Measurements from ENCODE around the gene ATP5F1D.

Gene ATP5F1D

GRCh38 chr19:1278713-1279660, 37.4 kb downstream of the ATP5F1D start:
- Histone ChIP-seq H3K27me3 (replicated peaks; ENCODE audit: control insufficient read depth, insufficient read depth, low read length) (peaks cover 10% of the 10 kb centered on the region), H3K4me3 (ENCODE audit: low read length) (no peak overlapping the region), H3K9me3 (ENCODE audit: control insufficient read depth, low read length) (no peaks in the 10 kb centered on the region), H3K36me3 (ENCODE audit: control insufficient read depth, insufficient read depth, low read length, severe bottlenecking) (peaks cover 28% of the 10 kb centered on the region), H3K9ac (ENCODE audit: low read length) (no peak overlapping the region), H3K4me1 (ENCODE audit: control insufficient read depth, insufficient read depth, low read length) (peaks cover 20% of the 10 kb centered on the region)
- no peak for DNase-seq (ENCODE audit: low read depth)

- H3K4me1 ChIP-seq (ENCODE audit: control insufficient read depth, insufficient read depth, low read length): peaks cover 11% of the 10 kb centered on the region
- H3K9me3 ChIP-seq (ENCODE audit: control insufficient read depth, low read length): no peaks in the 10 kb centered on the region
- H3K4me3 ChIP-seq (ENCODE audit: low read length): no peak overlapping the region
- no peak overlapping the region for H3K9ac ChIP-seq (ENCODE audit: low read length)
- peaks cover 19% of the 10 kb centered on the region for H3K27me3 ChIP-seq (replicated peaks; ENCODE audit: control insufficient read depth, insufficient read depth, low read length)
- peak; percentile 89 for DNase-seq (ENCODE audit: low read depth)
- peaks cover 19% of the 10 kb centered on the region for H3K36me3 ChIP-seq (ENCODE audit: control insufficient read depth, insufficient read depth, low read length, severe bottlenecking)
Measured at GRCh38 chr19:1279782-1280341, 38.3 kb downstream of the ATP5F1D start.

GRCh38 chr19:1280636-1281568, 39.4 kb downstream of the ATP5F1D start:
- no peak for DNase-seq (ENCODE audit: low read depth)
- peaks cover 22% of the 10 kb centered on the region for H3K27me3 ChIP-seq (replicated peaks; ENCODE audit: control insufficient read depth, insufficient read depth, low read length)
- peaks cover 8% of the 10 kb centered on the region for H3K4me1 ChIP-seq (ENCODE audit: control insufficient read depth, insufficient read depth, low read length)
- no peak overlapping the region for H3K9ac ChIP-seq (ENCODE audit: low read length)
- peaks cover 18% of the 10 kb centered on the region for H3K36me3 ChIP-seq (ENCODE audit: control insufficient read depth, insufficient read depth, low read length, severe bottlenecking)
- no peaks in the 10 kb centered on the region for H3K9me3 ChIP-seq (ENCODE audit: control insufficient read depth, low read length)
- H3K4me3 ChIP-seq (ENCODE audit: low read length): no peak overlapping the region

- Histone ChIP-seq H3K27me3 (replicated peaks; ENCODE audit: control insufficient read depth, insufficient read depth, low read length) (peaks cover 26% of the 10 kb centered on the region), H3K9me3 (ENCODE audit: control insufficient read depth, low read length) (no peaks in the 10 kb centered on the region), H3K36me3 (ENCODE audit: control insufficient read depth, insufficient read depth, low read length, severe bottlenecking) (peaks cover 18% of the 10 kb centered on the region), H3K4me1 (ENCODE audit: control insufficient read depth, insufficient read depth, low read length) (no peaks in the 10 kb centered on the region), H3K4me3 (ENCODE audit: low read length) (no peak overlapping the region), H3K9ac (ENCODE audit: low read length) (no peak overlapping the region)
- no peak for DNase-seq (ENCODE audit: low read depth)
Measured at GRCh38 chr19:1281569-1282287, 40.2 kb downstream of the ATP5F1D start.

GRCh38 chr19:1282588-1283206, 41.1 kb downstream of the ATP5F1D start:
- peaks cover 13% of the 10 kb centered on the region for H3K36me3 ChIP-seq (ENCODE audit: control insufficient read depth, insufficient read depth, low read length, severe bottlenecking)
- H3K9me3 ChIP-seq (ENCODE audit: control insufficient read depth, low read length): no peaks in the 10 kb centered on the region
- no peak for DNase-seq (ENCODE audit: low read depth)
- H3K4me3 ChIP-seq (ENCODE audit: low read length): no peak overlapping the region
- no peak overlapping the region for H3K9ac ChIP-seq (ENCODE audit: low read length)
- no peaks in the 10 kb centered on the region for H3K4me1 ChIP-seq (ENCODE audit: control insufficient read depth, insufficient read depth, low read length)
- peaks cover 31% of the 10 kb centered on the region for H3K27me3 ChIP-seq (replicated peaks; ENCODE audit: control insufficient read depth, insufficient read depth, low read length)

- no peak for DNase-seq (ENCODE audit: low read depth)
- Histone ChIP-seq H3K9me3 (ENCODE audit: control insufficient read depth, low read length) (no peaks in the 10 kb centered on the region), H3K4me1 (ENCODE audit: control insufficient read depth, insufficient read depth, low read length) (no peaks in the 10 kb centered on the region), H3K27me3 (replicated peaks; ENCODE audit: control insufficient read depth, insufficient read depth, low read length) (peaks cover 37% of the 10 kb centered on the region), H3K36me3 (ENCODE audit: control insufficient read depth, insufficient read depth, low read length, severe bottlenecking) (peaks cover 10% of the 10 kb centered on the region), H3K4me3 (ENCODE audit: low read length) (no peak overlapping the region), H3K9ac (ENCODE audit: low read length) (no peak overlapping the region)
Measured at GRCh38 chr19:1283207-1283916, 41.8 kb downstream of the ATP5F1D start.

- H3K4me1 ChIP-seq (ENCODE audit: control insufficient read depth, insufficient read depth, low read length): no peaks in the 10 kb centered on the region
- DNase-seq (ENCODE audit: low read depth): no peak
- H3K9me3 ChIP-seq (ENCODE audit: control insufficient read depth, low read length): no peaks in the 10 kb centered on the region
- no peak overlapping the region for H3K4me3 ChIP-seq (ENCODE audit: low read length)
- peaks cover 7% of the 10 kb centered on the region for H3K36me3 ChIP-seq (ENCODE audit: control insufficient read depth, insufficient read depth, low read length, severe bottlenecking)
- no peak overlapping the region for H3K9ac ChIP-seq (ENCODE audit: low read length)
- H3K27me3 ChIP-seq (replicated peaks; ENCODE audit: control insufficient read depth, insufficient read depth, low read length): peaks cover 43% of the 10 kb centered on the region
Measured at GRCh38 chr19:1283917-1284292, 42.4 kb downstream of the ATP5F1D start.

GRCh38 chr19:1284293-1284978, 42.9 kb downstream of the ATP5F1D start:
- no peak overlapping the region for H3K4me3 ChIP-seq (ENCODE audit: low read length)
- peaks cover 2% of the 10 kb centered on the region for H3K36me3 ChIP-seq (ENCODE audit: control insufficient read depth, insufficient read depth, low read length, severe bottlenecking)
- H3K9ac ChIP-seq (ENCODE audit: low read length): no peak overlapping the region
- no peaks in the 10 kb centered on the region for H3K4me1 ChIP-seq (ENCODE audit: control insufficient read depth, insufficient read depth, low read length)
- no peak for DNase-seq (ENCODE audit: low read depth)
- peaks cover 48% of the 10 kb centered on the region for H3K27me3 ChIP-seq (replicated peaks; ENCODE audit: control insufficient read depth, insufficient read depth, low read length)
- no peaks in the 10 kb centered on the region for H3K9me3 ChIP-seq (ENCODE audit: control insufficient read depth, low read length)

- Histone ChIP-seq H3K27me3 (replicated peaks; ENCODE audit: control insufficient read depth, insufficient read depth, low read length) (peaks cover 50% of the 10 kb centered on the region), H3K4me3 (ENCODE audit: low read length) (no peak overlapping the region), H3K36me3 (ENCODE audit: control insufficient read depth, insufficient read depth, low read length, severe bottlenecking) (no peaks in the 10 kb centered on the region), H3K4me1 (ENCODE audit: control insufficient read depth, insufficient read depth, low read length) (no peaks in the 10 kb centered on the region), H3K9ac (ENCODE audit: low read length) (no peak overlapping the region), H3K9me3 (ENCODE audit: control insufficient read depth, low read length) (no peaks in the 10 kb centered on the region)
- no peak for DNase-seq (ENCODE audit: low read depth)
Measured at GRCh38 chr19:1284979-1285736, 43.6 kb downstream of the ATP5F1D start.

All from adipocyte (in vitro differentiated cells).